ENCODE measurements around the gene RNF41. TPM values are rescaled to one million over a fixed set of nuclear protein-coding genes. Genes with fewer than 3 reads are reported as not detected.

RNF41 gene
- total RNA-seq, 3 donors from 2014 or later (not counting 1 experiment from before 2014, with no cell fraction given): 32.3 to 44.5 (median 38.6) TPM

- peaks cover 6% of the 10 kb centered on the region for H3K36me3 Mint-ChIP-seq
- WGBS (ENCODE audit: insufficient coverage): 90% methylated on average over 8 of the region's 11 CpGs
- no peaks in the 10 kb centered on the region for H3K27me3 ChIP-seq (ENCODE audit: control insufficient read depth, insufficient read depth, low read length)
- H3K36me3 ChIP-seq (ENCODE audit: control insufficient read depth, insufficient read depth, low read length): peaks cover 75% of the 10 kb centered on the region
- H3K4me1 Mint-ChIP-seq: peaks cover 33 to 44% of the 10 kb centered on the region in 2 donors
- ATAC-seq: no peak
- no peak overlapping the region for H3K27ac ChIP-seq (ENCODE audit: low read length)
- DNase-seq: no peak
- peak overlapping the region; percentile 25 for H3K4me3 Mint-ChIP-seq
- intact Hi-C loops (cut with micrococcal nuclease): no loop called here
- H3K9me3 ChIP-seq (ENCODE audit: control insufficient read depth, insufficient read depth, low read length): no peaks in the 10 kb centered on the region
- no peak overlapping the region for H3K4me3 ChIP-seq (ENCODE audit: low read length)
- H3K9me3 Mint-ChIP-seq: no peaks in the 10 kb centered on the region
- TF ChIP-seq CTCF (IDR thresholded peaks at IDR 0.05): no peak
- no peaks in the 10 kb centered on the region for H3K27me3 Mint-ChIP-seq (ENCODE audit: low read depth in 2 of 2)
- peaks cover 29% of the 10 kb centered on the region for H3K4me1 ChIP-seq (ENCODE audit: control insufficient read depth, insufficient read depth, low read length)
- peak overlapping the region; percentile 80 to 96 for H3K27ac Mint-ChIP-seq
These were observed 58.0 kb downstream of the RNF41 start for GRCh38 chr12:56163533-56164344.

- ATAC-seq: no peak
- Mint-ChIP-seq H3K9me3 (no peaks in the 10 kb centered on the region), H3K36me3 (peaks cover under 1% of the 10 kb centered on the region), H3K27ac (peak overlapping the region; percentile 96 to 98), H3K4me1 (peaks cover 41 to 53% of the 10 kb centered on the region in 2 donors), H3K27me3 (ENCODE audit: low read depth in 2 of 2) (no peaks in the 10 kb centered on the region), H3K4me3 (no peak overlapping the region)
- no peak for TF ChIP-seq CTCF (IDR thresholded peaks at IDR 0.05)
- H3K4me3 ChIP-seq (ENCODE audit: low read length): no peak overlapping the region
- intact Hi-C loops (cut with micrococcal nuclease): no loop called here
- DNase-seq: peak in 1 of 2 donors; percentile 18
- no peaks in the 10 kb centered on the region for H3K9me3 ChIP-seq (ENCODE audit: control insufficient read depth, insufficient read depth, low read length)
- WGBS (ENCODE audit: insufficient coverage): 88% methylated on average over 10 of the region's 11 CpGs
- peaks cover 67% of the 10 kb centered on the region for H3K36me3 ChIP-seq (ENCODE audit: control insufficient read depth, insufficient read depth, low read length)
- no peak overlapping the region for H3K27ac ChIP-seq (ENCODE audit: low read length)
- no peaks in the 10 kb centered on the region for H3K27me3 ChIP-seq (ENCODE audit: control insufficient read depth, insufficient read depth, low read length)
- H3K4me1 ChIP-seq (ENCODE audit: control insufficient read depth, insufficient read depth, low read length): peaks cover 32% of the 10 kb centered on the region
These were observed 59.0 kb downstream of the RNF41 start for GRCh38 chr12:56162468-56163290.

- no peak overlapping the region for H3K27ac ChIP-seq (ENCODE audit: low read length)
- H3K4me3 ChIP-seq (ENCODE audit: low read length): no peak overlapping the region
- H3K36me3 ChIP-seq (ENCODE audit: control insufficient read depth, insufficient read depth, low read length): peaks cover 62% of the 10 kb centered on the region
- intact Hi-C loops (cut with micrococcal nuclease): no loop called here
- no peaks in the 10 kb centered on the region for H3K9me3 ChIP-seq (ENCODE audit: control insufficient read depth, insufficient read depth, low read length)
- no peak for ATAC-seq
- no peaks in the 10 kb centered on the region for H3K27me3 Mint-ChIP-seq (ENCODE audit: low read depth in 2 of 2)
- H3K4me3 Mint-ChIP-seq: peak overlapping the region; percentile 68
- peak overlapping the region; percentile 96 to 98 for H3K27ac Mint-ChIP-seq
- H3K36me3 Mint-ChIP-seq: no peaks in the 10 kb centered on the region
- no peaks in the 10 kb centered on the region for H3K27me3 ChIP-seq (ENCODE audit: control insufficient read depth, insufficient read depth, low read length)
- H3K4me1 Mint-ChIP-seq: peaks cover 48 to 58% of the 10 kb centered on the region in 2 donors
- no peak for TF ChIP-seq CTCF (IDR thresholded peaks at IDR 0.05)
- H3K9me3 Mint-ChIP-seq: no peaks in the 10 kb centered on the region
- WGBS (ENCODE audit: insufficient coverage): 93% methylated on average over 7 of the region's 10 CpGs
- H3K4me1 ChIP-seq (ENCODE audit: control insufficient read depth, insufficient read depth, low read length): peaks cover 40% of the 10 kb centered on the region
- no peak for DNase-seq
These were observed 59.9 kb downstream of the RNF41 start for GRCh38 chr12:56161690-56162351.
